PFSK-1 (cell line): ENCODE data around the gene KIAA1328.

ENCODE experiments used
- FOXP2 ChIP-seq: optimal IDR thresholded peaks from 2 replicates; pipeline ENCODE3; 2011; ENCODE audit warnings: borderline replicate concordance, control low read depth, inconsistent platforms; ENCODE audit not compliant: insufficient read depth; ENCODE audit errors: extremely low read length, extremely low read depth
- POLR2AphosphoS5 ChIP-seq: IDR thresholded peaks from 2 replicates; pipeline ENCODE4 v1.6.1; 2012; ENCODE audit warnings: low read depth, mild to moderate bottlenecking, control low read depth, low read length, moderate library complexity
- REST ChIP-seq, 2 experiments: IDR thresholded peaks; 2 replicates each; pipeline versions ENCODE4 v1.6.1 to v1.8.0; 2011 to 2012; ENCODE audit warnings: low read depth in 2 of 2, low read length in 2 of 2, control low read depth in 1 of 2, inconsistent platforms in 1 of 2, mild to moderate bottlenecking in 1 of 2, moderate library complexity in 1 of 2; ENCODE audit not compliant: insufficient read depth in 1 of 2
- SIN3A ChIP-seq: IDR thresholded peaks from 2 replicates; pipeline ENCODE4 v1.6.1; 2012; ENCODE audit warnings: mild to moderate bottlenecking, low read length, moderate library complexity, borderline replicate concordance; ENCODE audit not compliant: insufficient read depth
- TAF1 ChIP-seq: IDR thresholded peaks from 2 replicates; pipeline ENCODE4 v1.6.1; 2012; ENCODE audit warnings: low read length, control low read depth, borderline replicate concordance; ENCODE audit not compliant: insufficient read depth

The KIAA1328 gene

GRCh38 chr18:36934884-36935283 lies 106.0 kb downstream of the KIAA1328 start:
- TF ChIP-seq REST (IDR thresholded peaks at IDR 0.05; ENCODE audit: insufficient read depth in 1 of 2, low read depth in 2 of 2, low read length in 2 of 2): no peak

- TF ChIP-seq FOXP2 (no peak), TAF1 (no peak), REST (IDR thresholded peaks at IDR 0.05; ENCODE audit: insufficient read depth in 1 of 2, low read depth in 2 of 2, low read length in 2 of 2) (no peak)
These were observed 113.3 kb downstream of the KIAA1328 start for GRCh38 chr18:36942264-36942663.

GRCh38 chr18:36947820-36948348 lies 119.0 kb downstream of the KIAA1328 start:
- no peak for TF ChIP-seq REST (IDR thresholded peaks at IDR 0.05; ENCODE audit: insufficient read depth in 1 of 2, low read depth in 2 of 2, low read length in 2 of 2)
- no peak for TF ChIP-seq FOXP2
- TF ChIP-seq SIN3A: no peak
- TF ChIP-seq TAF1: no peak
- no peak for TF ChIP-seq POLR2AphosphoS5

- TF ChIP-seq TAF1 (no peak), REST (IDR thresholded peaks at IDR 0.05; ENCODE audit: insufficient read depth in 1 of 2, low read depth in 2 of 2, low read length in 2 of 2) (no peak), SIN3A (no peak), POLR2AphosphoS5 (no peak)
These were observed 121.4 kb downstream of the KIAA1328 start for GRCh38 chr18:36950282-36950681.

- TF ChIP-seq FOXP2 (no peak), REST (IDR thresholded peaks at IDR 0.05; ENCODE audit: insufficient read depth in 1 of 2, low read depth in 2 of 2, low read length in 2 of 2) (no peak), TAF1 (no peak), SIN3A (no peak), POLR2AphosphoS5 (no peak)
These were observed 122.0 kb downstream of the KIAA1328 start for GRCh38 chr18:36950960-36951359.
